ENCODE data around the gene EVA1B.

EVA1B gene

GRCh38 chr1:36274201-36274600, 49.2 kb downstream of the EVA1B start:
- no peak for FAIRE-seq

- no peak for FAIRE-seq
Observed at GRCh38 chr1:36273024-36273423, 50.4 kb downstream of the EVA1B start.

All from G401.6 (cell line).